ENCODE measurements around the gene SCGB3A1.

The SCGB3A1 gene

DNA sequence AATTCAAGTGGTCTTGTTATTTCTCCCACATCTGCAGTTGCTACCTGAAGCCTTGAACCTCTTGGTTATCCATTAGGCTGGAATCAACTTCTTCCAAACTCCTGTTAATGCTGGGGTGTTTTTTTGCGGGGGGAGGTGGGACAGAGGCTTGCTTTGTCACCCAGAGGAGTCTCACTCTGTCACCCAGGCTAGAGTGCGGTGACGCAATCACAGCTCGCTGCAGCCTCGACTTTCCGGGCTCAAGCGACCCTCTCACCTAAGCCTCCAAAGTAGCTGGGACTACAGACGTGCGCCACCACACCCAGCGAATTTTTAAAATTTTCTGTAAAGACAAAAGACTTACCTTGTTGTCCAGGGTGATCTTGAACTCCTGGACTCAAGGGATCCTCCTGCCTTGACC, 4.4 kb downstream of the SCGB3A1 start:
- no peak for DNase-seq (ENCODE audit: low spot score)

DNA sequence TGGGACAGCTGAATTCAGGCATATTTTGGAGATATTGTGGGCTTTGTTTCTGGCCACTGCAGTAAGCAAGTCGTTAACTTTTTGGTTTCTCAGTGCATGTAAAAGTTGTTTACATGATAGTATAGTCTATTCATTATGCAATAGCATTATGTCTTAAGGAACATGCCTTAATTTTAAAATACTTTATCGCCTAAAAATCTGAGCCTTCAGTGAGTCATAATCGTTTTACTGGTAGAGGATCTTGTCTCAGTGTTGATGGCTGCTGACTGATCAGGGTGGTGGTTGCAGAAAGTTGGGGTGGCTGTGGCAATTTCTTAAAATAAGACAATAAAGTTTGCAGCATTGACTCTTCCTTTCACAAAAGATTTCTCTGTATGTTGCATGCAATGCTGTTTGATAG, 5.1 kb downstream of the SCGB3A1 start:
- DNase-seq (ENCODE audit: low spot score), result no peak

DNA sequence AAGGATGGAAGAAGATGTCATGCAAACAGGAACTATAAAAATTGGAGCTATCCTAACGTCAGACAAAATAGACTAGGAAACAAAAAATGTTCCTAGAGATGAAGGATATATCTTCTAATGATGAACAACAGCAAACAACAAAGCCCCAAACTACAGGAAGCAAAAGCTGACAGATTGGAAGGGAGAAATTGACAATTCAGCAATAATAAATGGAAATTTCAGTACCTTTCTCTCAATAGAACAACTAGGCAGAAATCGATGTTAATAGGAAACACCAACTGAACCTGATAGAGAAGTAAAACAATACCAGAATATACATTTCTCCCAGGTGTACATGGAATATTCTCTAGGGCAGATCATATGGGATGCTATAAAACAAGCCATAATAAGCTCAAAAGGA, 7.6 kb downstream of the SCGB3A1 start:
- no peak for DNase-seq (ENCODE audit: low spot score)

- DNase-seq (ENCODE audit: low spot score), result no peak
These were observed 10.6 kb downstream of the SCGB3A1 start for GRCh38 chr5:180580681-180581080.

- DNase-seq (ENCODE audit: low spot score), result no peak
These were observed 15.7 kb downstream of the SCGB3A1 start for GRCh38 chr5:180575571-180575970.

DNA sequence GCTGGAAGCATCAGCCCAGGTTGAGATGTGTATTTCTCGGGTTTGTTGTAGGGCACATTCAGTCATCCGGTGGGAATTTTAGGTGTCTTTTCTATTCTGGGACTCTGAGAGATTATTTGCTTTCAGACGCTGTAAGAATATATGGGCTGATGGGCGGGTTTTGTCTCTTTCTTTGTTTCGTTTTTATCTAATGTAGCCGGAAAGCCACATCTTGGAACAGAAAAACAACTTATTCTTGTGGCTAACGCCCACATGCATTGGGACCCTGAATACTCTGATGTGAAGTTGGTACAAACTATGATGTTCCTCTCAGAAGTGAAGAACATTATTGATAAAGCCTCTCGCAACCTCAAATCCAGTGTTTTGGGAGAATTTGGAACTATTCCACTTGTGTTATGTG, 22.4 kb downstream of the SCGB3A1 start:
- no peak for DNase-seq (ENCODE audit: low spot score)

DNA sequence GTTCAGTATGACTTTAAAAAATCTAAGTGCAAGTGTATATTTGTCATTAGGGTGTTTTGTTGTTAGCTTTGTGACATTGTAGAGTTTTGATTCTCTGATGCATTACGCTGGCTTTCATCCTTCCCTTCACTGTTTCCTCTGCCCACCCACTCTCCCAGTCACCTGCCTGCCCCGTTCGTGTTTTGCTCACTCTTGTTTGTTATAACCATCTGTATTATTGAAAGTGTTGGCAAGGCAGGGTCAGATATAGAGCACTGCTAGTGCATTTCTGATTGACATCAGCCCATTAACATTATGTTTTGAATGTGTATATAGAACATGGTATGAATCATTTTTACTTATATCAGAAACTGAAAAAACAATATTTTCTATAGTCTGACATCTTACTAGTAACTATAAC, 27.3 kb downstream of the SCGB3A1 start:
- DNase-seq (ENCODE audit: low spot score), result no peak

DNA sequence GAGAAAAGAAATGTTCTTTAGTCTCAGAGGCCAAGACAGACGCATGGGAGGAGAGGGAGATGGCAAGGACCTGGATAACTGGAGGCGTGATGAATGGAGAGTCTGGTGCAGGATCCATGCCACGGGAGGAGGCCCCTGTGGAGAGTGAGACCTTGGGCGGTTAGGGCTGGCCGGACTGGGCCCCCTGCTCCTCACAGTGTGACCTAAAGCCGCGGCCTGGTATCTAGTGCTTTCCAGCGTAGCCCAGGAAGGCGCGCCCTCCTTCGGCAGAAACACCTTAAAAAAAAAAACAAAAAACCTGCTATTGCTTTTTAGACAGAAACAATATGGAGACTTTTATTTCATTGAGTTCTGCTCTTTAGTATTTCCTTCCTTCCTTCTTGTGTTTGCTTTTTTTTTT, 33.1 kb downstream of the SCGB3A1 start:
- DNase-seq (ENCODE audit: low spot score), result no peak

- DNase-seq (ENCODE audit: low spot score), result no peak
These were observed 34.0 kb downstream of the SCGB3A1 start for GRCh38 chr5:180557217-180557809.

- DNase-seq (ENCODE audit: low spot score), result no peak
These were observed 36.0 kb downstream of the SCGB3A1 start for GRCh38 chr5:180555168-180555921.

DNA sequence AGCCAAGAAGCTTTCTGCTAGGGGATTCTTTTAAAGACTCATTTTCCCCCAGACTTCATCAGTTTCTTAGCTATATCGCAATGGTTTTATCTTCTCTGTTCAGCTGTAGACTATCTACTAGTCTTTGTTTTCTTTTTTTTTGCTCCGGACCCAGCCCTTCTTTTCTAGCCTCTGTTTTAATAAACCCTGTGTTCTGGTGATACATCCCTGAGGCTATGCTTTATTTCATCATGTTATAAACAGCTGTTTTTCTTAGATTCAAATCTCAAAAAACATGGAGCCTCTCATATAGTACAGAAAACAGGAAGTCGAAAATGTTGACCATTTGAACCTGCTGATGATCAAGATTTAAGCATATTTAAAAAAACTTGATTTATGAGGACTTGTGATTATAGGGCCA, 37.8 kb downstream of the SCGB3A1 start:
- DNase-seq (ENCODE audit: low spot score), result no peak

GRCh38 chr5:180548563-180548962, 42.7 kb downstream of the SCGB3A1 start:
- no peak for DNase-seq (ENCODE audit: low spot score)

DNA sequence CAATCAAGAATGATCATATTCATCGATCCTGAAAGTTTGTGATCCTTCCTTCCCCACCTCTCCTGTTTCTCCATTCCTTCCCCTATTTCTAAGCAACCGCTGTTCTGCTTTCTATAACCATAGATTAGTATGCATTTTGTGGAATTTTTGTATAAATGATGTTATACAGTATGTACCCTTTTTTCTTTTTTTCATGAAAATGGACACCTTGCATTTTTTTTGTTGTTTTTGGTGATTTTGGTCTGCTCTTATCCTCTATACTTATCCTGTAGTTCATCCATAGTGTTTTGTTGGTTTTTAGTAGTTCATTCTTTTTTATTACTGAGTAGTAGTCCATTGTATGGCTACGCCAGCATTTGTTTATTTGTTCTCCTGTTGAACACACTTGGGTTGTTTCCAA, 46.1 kb downstream of the SCGB3A1 start:
- DNase-seq (ENCODE audit: low spot score), result no peak

- DNase-seq (ENCODE audit: low spot score), result no peak
These were observed 49.6 kb downstream of the SCGB3A1 start for GRCh38 chr5:180541710-180542109.
